SHP77 treated with DMSO at 0.1 percent for 48 hours (cell line): ENCODE results near the gene TMEM150A.
A peak's percentile ranks its signal among the peaks of the same experiment; 100 is the strongest.
"Not testable (repeated sequence)": the region's sequence is repeated elsewhere in the genome, so short reads cannot be mapped to it uniquely, and the experiment has no call there.

ENCODE experiments used
- DNase-seq: peaks from one replicate; lab custom pipeline; 2025; lab: John Stamatoyannopoulos, UW

The TMEM150A gene

GRCh38 chr2:85602476-85603234 lies at the start of gene TMEM150A:
TMEM150A (minus strand) TSS chr2:85602698; CDS start chr2:85601948, 750 bp downstream.
- peak; percentile 47 for DNase-seq

DNA sequence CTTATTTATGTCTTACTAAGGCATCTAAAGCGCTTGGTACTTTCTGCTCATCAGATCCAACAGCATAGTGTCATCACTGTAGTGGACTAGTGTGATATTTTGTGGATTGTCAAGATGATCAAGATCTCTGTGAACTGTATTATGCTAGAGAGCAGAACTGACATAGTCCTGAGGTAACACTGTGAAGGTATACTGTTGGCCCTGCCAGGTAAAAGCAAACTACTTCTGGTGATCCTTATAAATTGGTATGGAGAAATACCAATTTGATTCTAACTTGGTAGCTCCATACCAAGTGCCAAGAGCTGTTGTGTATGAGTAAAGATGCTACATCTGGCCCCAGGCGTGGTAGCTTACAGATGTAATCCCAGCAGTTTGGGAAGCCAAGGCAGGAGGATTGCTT lies 49.6 kb upstream of the TMEM150A start:
- no peak for DNase-seq

DNA sequence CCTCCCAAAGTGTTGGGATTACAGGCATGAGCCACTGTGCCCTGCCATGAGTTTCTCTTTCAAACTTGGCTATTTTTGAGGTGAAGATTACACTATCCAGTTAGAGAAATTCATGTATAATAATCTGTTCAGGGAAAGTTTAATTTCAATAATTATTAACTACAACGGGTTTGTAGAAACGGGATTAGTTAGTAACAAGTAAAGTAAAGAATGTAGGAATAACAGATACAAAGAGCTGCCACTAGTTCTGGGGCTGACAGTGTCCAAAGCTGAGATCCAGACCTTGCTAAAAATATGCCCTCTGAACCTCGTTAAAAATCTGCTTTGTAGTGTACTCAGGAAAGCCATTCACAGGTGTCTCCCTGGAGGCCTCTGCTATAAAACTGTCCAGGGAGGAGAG lies 48.6 kb upstream of the TMEM150A start:
- no peak for DNase-seq

- DNase-seq: no peak
Measured at GRCh38 chr2:85650456-85650855, 48.0 kb upstream of the TMEM150A start.

DNA sequence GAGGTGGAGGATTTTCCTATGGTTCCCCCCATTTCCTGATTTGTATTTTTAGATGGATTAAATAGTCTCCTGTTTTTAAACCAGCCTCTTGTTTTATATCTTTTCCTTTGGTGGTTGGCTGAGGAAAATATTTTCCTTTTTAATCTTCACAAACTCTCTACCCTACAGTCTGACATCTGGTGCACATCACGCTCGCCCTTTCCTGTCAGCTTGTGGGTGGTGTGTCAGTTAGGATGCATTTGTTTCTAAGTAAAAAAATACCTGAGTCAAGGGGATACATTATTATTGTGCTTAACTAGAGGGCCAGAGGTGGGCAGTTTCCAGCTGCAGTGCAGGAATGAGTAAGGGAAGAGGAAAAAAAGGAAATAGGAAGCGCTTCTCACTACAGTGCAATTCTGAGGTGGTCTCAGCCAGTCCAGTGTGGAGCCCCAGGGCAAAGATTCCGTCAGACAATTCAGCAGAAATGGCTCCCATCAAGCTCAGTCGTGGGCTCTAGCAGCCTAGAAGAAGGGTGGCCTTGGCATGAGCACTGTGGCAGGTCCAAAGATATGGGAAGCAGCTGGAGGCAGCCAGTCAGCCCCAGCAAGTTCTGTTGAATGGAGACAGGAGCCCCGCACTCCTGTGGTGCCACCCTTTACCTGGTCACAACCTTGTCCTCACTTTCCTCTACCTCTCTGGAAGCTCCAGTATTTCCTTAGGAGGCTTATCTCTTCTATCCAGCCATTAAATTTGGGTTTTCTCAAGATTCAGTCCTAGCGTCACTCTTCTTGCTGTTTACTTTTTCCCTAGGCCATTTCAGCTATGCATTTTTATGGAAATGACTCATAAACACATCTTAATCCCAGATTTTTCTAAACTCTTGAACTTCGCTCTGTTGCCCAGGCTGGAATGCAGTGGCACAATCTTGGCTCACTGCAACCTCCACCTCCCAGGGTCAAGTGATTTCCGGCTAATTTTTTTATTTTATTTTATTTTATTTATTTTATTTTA lies 47.0 kb upstream of the TMEM150A start:
- no peak for DNase-seq

- DNase-seq: no peak
Measured at GRCh38 chr2:85648619-85649018, 46.1 kb upstream of the TMEM150A start.

DNA sequence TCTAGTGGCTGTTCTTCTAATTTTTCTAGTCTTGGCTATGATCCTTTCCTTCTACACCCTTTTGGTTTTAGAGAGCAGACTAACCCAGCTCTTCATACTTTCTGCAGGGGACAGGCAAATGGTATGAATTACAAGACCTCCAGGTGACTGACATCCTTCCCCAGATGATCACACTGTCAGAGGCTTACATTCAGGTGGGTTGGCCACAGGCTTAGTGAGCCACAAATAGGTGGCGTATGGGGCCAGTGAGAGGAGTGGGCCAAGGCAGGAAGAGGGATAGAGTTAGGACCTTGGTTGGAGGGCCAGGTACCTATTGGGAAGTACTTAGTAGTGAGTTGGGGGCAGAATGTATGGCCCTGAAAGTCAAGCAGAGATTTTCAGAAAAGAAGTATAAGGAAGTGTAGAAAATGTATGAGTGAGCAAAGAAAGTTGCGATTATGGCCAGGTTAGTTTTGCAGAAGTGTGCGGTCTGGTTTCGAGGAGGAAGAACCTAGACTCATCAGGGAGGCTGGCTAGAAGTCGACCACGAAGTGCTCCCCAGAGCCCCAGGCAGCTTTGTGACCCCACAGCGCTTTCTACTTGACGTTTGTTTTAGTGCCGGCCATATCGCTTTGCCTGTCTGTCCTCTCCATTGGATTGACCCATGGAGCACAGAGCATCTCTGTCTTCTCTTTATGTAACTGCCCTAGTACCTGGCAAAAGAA lies 45.5 kb upstream of the TMEM150A start:
- no peak for DNase-seq

- DNase-seq: no peak
Measured at GRCh38 chr2:85646166-85646565, 43.7 kb upstream of the TMEM150A start.

GRCh38 chr2:85644909-85645308 lies 42.4 kb upstream of the TMEM150A start:
- DNase-seq: no peak

DNA sequence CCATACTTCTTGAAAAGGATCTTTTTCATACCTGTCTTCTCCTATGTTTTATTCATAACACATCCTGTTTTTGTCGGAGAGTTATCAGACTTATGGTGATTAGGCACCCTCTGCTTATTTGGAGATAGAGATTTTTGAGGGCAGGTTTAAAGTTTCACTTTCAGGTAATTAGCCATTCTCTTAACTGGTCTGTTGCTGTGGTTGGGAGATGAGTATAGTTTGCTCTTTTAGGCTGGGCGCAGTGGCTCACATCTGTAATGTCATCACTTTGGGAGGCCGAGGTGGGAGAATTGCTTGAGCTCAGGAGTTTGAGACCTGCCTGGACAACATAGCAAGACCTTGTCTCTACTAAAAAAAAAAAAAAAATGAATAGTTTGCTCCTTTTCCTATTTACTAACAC lies 40.2 kb upstream of the TMEM150A start:
- DNase-seq: no peak

- no peak for DNase-seq
Measured at GRCh38 chr2:85635636-85636035, 33.1 kb upstream of the TMEM150A start.

- no peak for DNase-seq
Measured at GRCh38 chr2:85635011-85635410, 32.5 kb upstream of the TMEM150A start.

- no peak for DNase-seq
Measured at GRCh38 chr2:85631316-85631715, 28.8 kb upstream of the TMEM150A start.

DNA sequence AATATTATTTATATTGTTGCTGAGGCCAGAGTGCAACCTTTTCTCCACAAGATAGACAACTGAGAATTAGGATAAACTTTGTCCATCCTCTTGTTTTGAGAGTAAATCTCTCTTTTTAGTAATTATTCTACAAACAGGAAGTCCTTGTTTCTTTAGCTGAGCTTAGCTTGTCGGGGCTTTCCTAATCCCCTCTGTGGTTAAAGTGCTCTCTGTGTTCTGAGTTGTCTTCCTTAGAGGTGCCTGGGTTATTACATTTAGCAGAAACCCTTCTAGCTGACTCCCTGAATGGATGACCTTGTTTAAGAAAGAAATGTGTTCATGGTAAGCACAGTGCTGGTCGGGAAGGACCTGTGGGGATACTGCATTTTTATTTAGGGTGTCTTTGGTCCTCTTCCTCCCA lies 26.2 kb upstream of the TMEM150A start:
- DNase-seq: no peak

GRCh38 chr2:85623991-85624390 lies 21.5 kb upstream of the TMEM150A start:
- no peak for DNase-seq

- DNase-seq: no peak
Measured at GRCh38 chr2:85621338-85621737, 18.8 kb upstream of the TMEM150A start.

GRCh38 chr2:85619617-85620016 lies 17.1 kb upstream of the TMEM150A start:
- DNase-seq: no peak

DNA sequence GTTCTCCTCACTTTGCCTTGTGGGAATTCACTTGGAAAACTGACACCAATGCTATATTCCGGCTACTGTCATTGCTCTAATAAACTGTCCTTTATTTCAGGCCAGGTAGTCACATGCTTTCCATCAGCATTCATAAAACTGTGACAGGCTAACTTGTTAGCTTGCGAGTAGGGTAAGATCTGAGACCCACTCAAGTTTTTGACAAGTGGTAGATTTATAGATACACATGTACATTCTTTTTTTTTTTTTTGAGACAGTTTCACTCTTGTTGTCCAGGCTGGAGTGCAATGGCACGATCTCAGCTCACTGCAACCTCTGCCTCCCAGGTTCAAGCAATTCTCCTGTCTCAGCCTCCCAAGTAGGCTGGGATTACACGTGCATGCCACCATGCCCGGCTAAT lies 15.2 kb upstream of the TMEM150A start:
- not testable (repeated sequence) for DNase-seq

GRCh38 chr2:85615413-85615728 lies 12.9 kb upstream of the TMEM150A start:
- DNase-seq: no peak

- DNase-seq: not testable (repeated sequence)
Measured at GRCh38 chr2:85614757-85615156, 12.3 kb upstream of the TMEM150A start.

DNA sequence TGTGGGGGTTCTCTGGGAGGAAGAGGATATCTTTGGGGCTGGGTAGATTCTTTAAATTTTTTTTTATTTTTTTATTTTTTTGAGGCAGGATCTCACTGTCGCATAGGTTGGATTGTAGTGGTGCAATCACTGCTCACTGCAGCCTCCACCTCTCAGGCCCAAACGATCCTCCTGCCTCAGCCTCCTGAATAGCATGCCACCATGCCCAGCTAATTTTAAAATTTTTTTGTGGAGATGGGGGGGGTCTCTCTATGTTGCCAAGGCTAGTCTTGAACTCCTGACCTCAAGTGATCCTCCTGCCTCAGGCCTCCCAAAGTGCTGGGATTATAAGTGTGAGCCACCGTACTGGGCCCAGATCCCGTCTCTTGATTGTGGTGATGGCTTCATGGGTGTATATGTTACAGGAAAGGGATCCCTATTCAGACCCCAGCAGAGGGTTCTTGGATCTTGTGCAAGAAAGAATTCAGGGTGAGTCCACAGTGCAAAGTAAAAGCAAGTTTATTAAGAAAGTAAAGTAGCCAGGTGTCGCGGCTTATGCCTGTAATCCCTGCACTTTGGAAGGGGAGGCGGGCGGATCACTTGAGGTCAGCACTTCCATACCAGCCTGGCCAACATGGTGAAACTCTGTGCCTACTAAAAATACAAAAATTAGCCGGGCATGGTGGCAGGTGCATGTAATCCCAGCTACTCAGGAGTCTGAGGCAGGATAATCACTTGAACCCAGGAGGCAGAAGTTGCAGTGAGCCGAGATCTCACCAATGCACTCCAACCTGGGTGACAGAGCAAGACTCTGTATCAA lies 11.4 kb upstream of the TMEM150A start:
- DNase-seq: no peak
